ENCODE measurements around the gene COX5B.

The COX5B gene

GRCh38 chr2:97673182-97673914 lies 27.5 kb downstream of the COX5B start:
- Histone ChIP-seq H3K4me3 (ENCODE audit: low read depth, low read length) (no peak overlapping the region), H3K9me3 (ENCODE audit: control insufficient read depth, insufficient read depth, low read depth, low read length) (no peaks in the 10 kb centered on the region), H3K36me3 (ENCODE audit: control insufficient read depth in 2 of 2, insufficient read depth in 1 of 2, low read length in 2 of 2) (no peaks in the 10 kb centered on the region), H3K4me1 (ENCODE audit: control insufficient read depth, insufficient read depth, low read length) (no peaks in the 10 kb centered on the region), H3K27ac (ENCODE audit: extremely low read depth, low read depth, low read length) (no peak overlapping the region)
- TF ChIP-seq PRDM1 (tag by site-specific recombination; IDR thresholded peaks at IDR 0.05) (no peak), GLIS1 (tag by site-specific recombination; IDR thresholded peaks at IDR 0.05) (no peak), KLF17 (tag by site-specific recombination; IDR thresholded peaks at IDR 0.05) (no peak), ZNF416 (tag by site-specific recombination; IDR thresholded peaks at IDR 0.05) (no peak), ZNF449 (tag by site-specific recombination; IDR thresholded peaks at IDR 0.05) (no peak), REST (tag by site-specific recombination; IDR thresholded peaks at IDR 0.05) (no peak), ZFP3 (tag by site-specific recombination; IDR thresholded peaks at IDR 0.05; ENCODE audit: low read depth) (no peak), ZNF600 (tag by site-specific recombination; IDR thresholded peaks at IDR 0.05) (no peak), ZNF112 (tag by site-specific recombination; IDR thresholded peaks at IDR 0.05) (no peak), ELK4 (IDR thresholded peaks at IDR 0.05; ENCODE audit: borderline replicate concordance, low read depth, low read length) (no peak), SCRT1 (tag by site-specific recombination; IDR thresholded peaks at IDR 0.05; ENCODE audit: borderline replicate concordance) (no peak), ZBTB49 (tag by site-specific recombination; IDR thresholded peaks at IDR 0.05; ENCODE audit: low read depth) (no peak), KLF8 (tag by site-specific recombination; IDR thresholded peaks at IDR 0.05) (no peak), HOXA7 (CRISPR knock-in tag; IDR thresholded peaks at IDR 0.05; ENCODE audit: borderline replicate concordance) (no peak), ZNF530 (tag by site-specific recombination; IDR thresholded peaks at IDR 0.05; ENCODE audit: low read depth) (no peak), ZBTB11 (tag by site-specific recombination; conservative IDR thresholded peaks at IDR 0.05; ENCODE audit: low read depth) (no peak), PRDM10 (tag by site-specific recombination; IDR thresholded peaks at IDR 0.05) (no peak), ZNF202 (tag by site-specific recombination; IDR thresholded peaks at IDR 0.05; ENCODE audit: borderline replicate concordance) (no peak)
- CTCF ChIA-PET: interaction anchor here (1.2 kb wide), 2 partner anchors 9 to 82 kb away, joined by 3 to 5 read pairs; partner anchors contain the start of gene ACTR1B
- POLR2A ChIA-PET: no interaction called here
